ENCODE measurements around the gene SCUBE2. TPM values are rescaled to one million over a fixed set of nuclear protein-coding genes. Genes with fewer than 3 reads are reported as not detected.

SCUBE2 gene
- total RNA-seq, 6 experiments from 2014 or later, result 0.31 to 1.1 (median 0.80) TPM

GRCh38 chr11:9057007-9057406 lies 34.4 kb downstream of the SCUBE2 start:
- no peak for DNase-seq
- Mint-ChIP-seq H3K36me3 (ENCODE audit: low read depth) (no peaks in the 10 kb centered on the region), H3K9me3 (no peaks in the 10 kb centered on the region), H3K4me1 (ENCODE audit: low read depth) (peaks cover 21% of the 10 kb centered on the region), H3K27ac (no peak overlapping the region), H3K4me3 (no peak overlapping the region), H3K27me3 (ENCODE audit: insufficient read depth) (no peaks in the 10 kb centered on the region)
- no peak for TF ChIP-seq CTCF (IDR thresholded peaks at IDR 0.05)

- DNase-seq, result no peak
- Mint-ChIP-seq H3K4me3 (no peak overlapping the region), H3K27ac (no peak overlapping the region), H3K27me3 (ENCODE audit: insufficient read depth) (no peaks in the 10 kb centered on the region), H3K9me3 (no peaks in the 10 kb centered on the region), H3K4me1 (ENCODE audit: low read depth) (peaks cover 21% of the 10 kb centered on the region), H3K36me3 (ENCODE audit: low read depth) (no peaks in the 10 kb centered on the region)
- no peak for TF ChIP-seq CTCF (IDR thresholded peaks at IDR 0.05)
Measured at GRCh38 chr11:9056467-9056866, 34.9 kb downstream of the SCUBE2 start.

GRCh38 chr11:9053316-9054035 lies 37.9 kb downstream of the SCUBE2 start:
- H3K4me1 Mint-ChIP-seq (ENCODE audit: low read depth), result peaks cover 22% of the 10 kb centered on the region
- TF ChIP-seq CTCF (IDR thresholded peaks at IDR 0.05), result no peak
- H3K4me3 Mint-ChIP-seq, result no peak overlapping the region
- H3K27ac Mint-ChIP-seq, result peak overlapping the region; percentile 17
- no peaks in the 10 kb centered on the region for H3K27me3 Mint-ChIP-seq (ENCODE audit: insufficient read depth)
- H3K36me3 Mint-ChIP-seq (ENCODE audit: low read depth), result no peaks in the 10 kb centered on the region
- no peaks in the 10 kb centered on the region for H3K9me3 Mint-ChIP-seq
- DNase-seq, result peak; percentile 25

GRCh38 chr11:9052316-9052715 lies 39.1 kb downstream of the SCUBE2 start:
- H3K9me3 Mint-ChIP-seq, result no peaks in the 10 kb centered on the region
- H3K27ac Mint-ChIP-seq, result no peak overlapping the region
- peaks cover 30% of the 10 kb centered on the region for H3K4me1 Mint-ChIP-seq (ENCODE audit: low read depth)
- DNase-seq, result no peak
- no peak overlapping the region for H3K4me3 Mint-ChIP-seq
- H3K36me3 Mint-ChIP-seq (ENCODE audit: low read depth), result no peaks in the 10 kb centered on the region
- no peaks in the 10 kb centered on the region for H3K27me3 Mint-ChIP-seq (ENCODE audit: insufficient read depth)
- no peak for TF ChIP-seq CTCF (IDR thresholded peaks at IDR 0.05)

- TF ChIP-seq CTCF (IDR thresholded peaks at IDR 0.05), result no peak
- DNase-seq, result no peak
- Mint-ChIP-seq H3K27ac (no peak overlapping the region), H3K27me3 (ENCODE audit: insufficient read depth) (no peaks in the 10 kb centered on the region), H3K36me3 (ENCODE audit: low read depth) (no peaks in the 10 kb centered on the region), H3K9me3 (no peaks in the 10 kb centered on the region), H3K4me1 (ENCODE audit: low read depth) (peaks cover 30% of the 10 kb centered on the region), H3K4me3 (no peak overlapping the region)
Measured at GRCh38 chr11:9049959-9050358, 41.4 kb downstream of the SCUBE2 start.
